ENCODE data around the gene PCNX2. TPM values are rescaled to one million over a fixed set of nuclear protein-coding genes. Genes with fewer than 3 reads are reported as not detected.

Gene PCNX2
- total RNA-seq, 4 donors from 2014 or later: 5.9 to 21.7 (median 10.3) TPM

DNA sequence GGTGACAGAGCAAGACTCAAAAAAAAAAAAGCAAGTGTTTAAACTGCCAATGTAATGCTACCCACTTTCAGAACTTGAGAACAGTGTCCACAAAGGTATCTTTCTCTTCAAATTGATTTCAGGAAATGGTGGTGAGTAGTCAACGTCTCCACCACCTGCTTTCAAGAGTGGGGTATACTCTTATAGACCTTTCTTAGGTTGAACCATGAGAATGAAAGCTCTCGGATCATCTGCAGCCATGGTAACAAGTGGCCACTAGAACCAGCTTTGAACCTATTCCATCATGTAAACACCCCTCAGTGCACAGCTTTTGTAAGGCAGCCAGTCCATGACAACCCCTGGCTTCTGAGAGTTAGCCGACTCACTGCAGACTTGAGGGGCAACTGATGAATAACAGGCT, 237.7 kb downstream of the PCNX2 start:
- 73 to 90% methylated on average over 3 of the region's 3 CpGs for WGBS, 2 donors (ENCODE audit: low coverage in 1 of 2)
- ATAC-seq: no peak
- TF ChIP-seq, protein P1, sequence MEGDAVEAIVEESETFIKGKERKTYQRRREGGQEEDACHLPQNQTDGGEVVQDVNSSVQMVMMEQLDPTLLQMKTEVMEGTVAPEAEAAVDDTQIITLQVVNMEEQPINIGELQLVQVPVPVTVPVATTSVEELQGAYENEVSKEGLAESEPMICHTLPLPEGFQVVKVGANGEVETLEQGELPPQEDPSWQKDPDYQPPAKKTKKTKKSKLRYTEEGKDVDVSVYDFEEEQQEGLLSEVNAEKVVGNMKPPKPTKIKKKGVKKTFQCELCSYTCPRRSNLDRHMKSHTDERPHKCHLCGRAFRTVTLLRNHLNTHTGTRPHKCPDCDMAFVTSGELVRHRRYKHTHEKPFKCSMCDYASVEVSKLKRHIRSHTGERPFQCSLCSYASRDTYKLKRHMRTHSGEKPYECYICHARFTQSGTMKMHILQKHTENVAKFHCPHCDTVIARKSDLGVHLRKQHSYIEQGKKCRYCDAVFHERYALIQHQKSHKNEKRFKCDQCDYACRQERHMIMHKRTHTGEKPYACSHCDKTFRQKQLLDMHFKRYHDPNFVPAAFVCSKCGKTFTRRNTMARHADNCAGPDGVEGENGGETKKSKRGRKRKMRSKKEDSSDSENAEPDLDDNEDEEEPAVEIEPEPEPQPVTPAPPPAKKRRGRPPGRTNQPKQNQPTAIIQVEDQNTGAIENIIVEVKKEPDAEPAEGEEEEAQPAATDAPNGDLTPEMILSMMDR (IDR thresholded peaks at IDR 0.05): no peak
- no peak for TF ChIP-seq POLR2AphosphoS5 (IDR thresholded peaks at IDR 0.05)
- TF ChIP-seq EP300 (IDR thresholded peaks at IDR 0.05): no peak
- no peak for TF ChIP-seq POLR2A (IDR thresholded peaks at IDR 0.05)

DNA sequence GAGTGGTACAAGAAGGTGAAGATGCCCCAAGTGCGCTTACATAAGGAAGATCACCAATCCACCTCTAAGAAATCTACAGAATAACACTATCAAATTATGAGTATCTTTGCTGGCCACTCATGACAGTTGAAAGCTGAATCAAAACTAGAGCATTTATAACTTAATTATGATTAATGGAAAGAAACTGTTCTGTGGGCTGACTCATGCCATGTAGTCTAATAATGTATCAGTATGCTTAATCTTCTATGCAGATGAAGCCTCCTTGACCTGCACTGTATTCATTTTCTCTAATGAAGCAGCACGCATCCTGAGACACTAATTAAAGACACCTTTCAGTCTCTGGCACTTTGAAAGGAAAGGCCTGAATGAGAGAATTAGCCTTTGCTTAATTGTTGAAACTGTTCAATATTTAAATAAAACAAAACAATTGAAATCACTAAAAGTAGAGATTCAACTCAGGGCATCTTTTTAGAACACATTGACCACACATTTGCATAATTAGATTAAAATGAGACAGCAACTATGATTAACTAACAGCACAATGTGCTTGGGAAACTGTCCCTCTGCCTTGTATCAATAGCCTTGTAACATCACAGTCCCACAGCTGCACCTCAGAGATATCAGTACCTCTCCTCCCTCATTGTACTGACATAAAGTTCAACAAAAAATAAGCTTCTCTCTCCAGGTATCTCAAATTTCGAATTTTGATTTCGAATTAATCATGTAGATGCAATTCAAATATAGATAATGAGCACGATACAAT, 239.5 kb downstream of the PCNX2 start:
- H3K27me3 ChIP-seq: no peaks in the 10 kb centered on the region
- H3K27ac ChIP-seq: no peak overlapping the region
- H3K9me3 ChIP-seq: no peaks in the 10 kb centered on the region
- 90 to 96% methylated on average over 5 of the region's 5 CpGs for WGBS, 2 donors (ENCODE audit: low coverage in 1 of 2)
- H3K4me1 ChIP-seq: no peaks in the 10 kb centered on the region
- no peak for TF ChIP-seq POLR2A (IDR thresholded peaks at IDR 0.05)
- TF ChIP-seq EP300 (IDR thresholded peaks at IDR 0.05): no peak
- no peak for TF ChIP-seq POLR2AphosphoS5 (IDR thresholded peaks at IDR 0.05)
- TF ChIP-seq, protein P1 (IDR thresholded peaks at IDR 0.05): no peak
- peaks cover 0 to 9% of the 10 kb centered on the region in 2 donors for H3K36me3 ChIP-seq
- no peak overlapping the region for H3K4me3 ChIP-seq
- no peak for ATAC-seq

More for the DNA sequence above, 237.7 kb downstream of the PCNX2 start:
- Histone ChIP-seq H3K36me3 (peaks cover 0 to 6% of the 10 kb centered on the region in 2 donors), H3K27me3 (no peaks in the 10 kb centered on the region), H3K4me1 (no peaks in the 10 kb centered on the region), H3K9me3 (no peaks in the 10 kb centered on the region), H3K4me3 (no peak overlapping the region), H3K27ac (no peak overlapping the region)

DNA sequence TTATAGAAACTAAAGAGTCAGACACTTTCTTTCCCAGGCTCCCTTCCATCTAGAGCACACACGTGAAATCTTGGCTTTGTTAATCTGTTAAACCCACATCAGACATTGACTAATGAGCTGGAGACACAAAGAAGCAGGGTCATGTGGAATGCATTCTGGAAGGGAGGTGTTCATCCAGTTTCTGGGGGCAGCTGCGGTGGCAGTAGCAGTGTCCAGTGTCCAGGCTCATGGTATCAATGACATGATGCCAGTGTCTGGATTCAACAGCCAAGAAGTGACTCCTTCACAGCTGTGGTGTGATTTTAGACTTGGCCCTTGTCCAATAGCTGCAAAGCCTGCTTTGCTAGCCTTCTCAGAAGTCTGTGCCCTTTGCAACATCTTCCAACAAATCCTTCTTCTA, 249.9 kb downstream of the PCNX2 start:
- TF ChIP-seq, protein P1 (IDR thresholded peaks at IDR 0.05): no peak
- TF ChIP-seq EP300 (IDR thresholded peaks at IDR 0.05) (no peak), POLR2AphosphoS5 (IDR thresholded peaks at IDR 0.05) (no peak), POLR2A (IDR thresholded peaks at IDR 0.05) (no peak)
- no peak overlapping the region for H3K4me3 ChIP-seq
- no peaks in the 10 kb centered on the region for H3K27me3 ChIP-seq
- H3K9me3 ChIP-seq: no peaks in the 10 kb centered on the region
- peaks cover 0 to 9% (median 0%) of the 10 kb centered on the region in 3 donors for H3K4me1 ChIP-seq
- H3K36me3 ChIP-seq: no peaks in the 10 kb centered on the region
- H3K27ac ChIP-seq: no peak overlapping the region
- WGBS, 2 donors (ENCODE audit: low coverage in 1 of 2): 20 to 27% methylated on average over 1 to 2 of the region's 2 CpGs
- ATAC-seq: no peak

DNA sequence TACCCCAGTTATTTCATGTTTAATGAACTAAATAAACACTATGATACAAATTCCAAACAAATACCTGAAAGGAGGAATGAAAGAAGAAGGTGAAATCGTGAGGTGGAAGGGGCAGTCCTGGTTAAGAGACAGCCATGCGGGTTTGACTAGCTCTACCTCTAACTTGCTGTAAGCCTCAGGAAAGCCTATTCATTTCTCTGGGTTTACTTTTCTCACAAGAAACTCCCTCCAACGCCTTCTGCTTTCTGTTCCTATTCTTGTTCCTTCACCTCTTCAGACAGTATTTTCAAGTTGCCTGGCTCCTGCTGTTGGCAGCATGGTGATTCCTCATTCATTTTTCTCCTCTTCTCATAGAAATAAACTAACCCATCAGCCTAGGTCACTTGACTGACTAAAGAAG, 252.7 kb downstream of the PCNX2 start:
- no peaks in the 10 kb centered on the region for H3K9me3 ChIP-seq
- ATAC-seq: no peak
- peaks cover 0 to 9% (median 0%) of the 10 kb centered on the region in 3 donors for H3K4me1 ChIP-seq
- no peaks in the 10 kb centered on the region for H3K27me3 ChIP-seq
- WGBS, 2 donors (ENCODE audit: low coverage in 1 of 2): 93 to 96% methylated on average over 3 of the region's 3 CpGs
- no peak overlapping the region for H3K27ac ChIP-seq
- H3K4me3 ChIP-seq: no peak overlapping the region
- TF ChIP-seq POLR2A (IDR thresholded peaks at IDR 0.05): no peak
- TF ChIP-seq EP300 (IDR thresholded peaks at IDR 0.05): no peak
- TF ChIP-seq POLR2AphosphoS5 (IDR thresholded peaks at IDR 0.05): no peak
- TF ChIP-seq, protein P1 (IDR thresholded peaks at IDR 0.05): no peak
- H3K36me3 ChIP-seq: no peaks in the 10 kb centered on the region

DNA sequence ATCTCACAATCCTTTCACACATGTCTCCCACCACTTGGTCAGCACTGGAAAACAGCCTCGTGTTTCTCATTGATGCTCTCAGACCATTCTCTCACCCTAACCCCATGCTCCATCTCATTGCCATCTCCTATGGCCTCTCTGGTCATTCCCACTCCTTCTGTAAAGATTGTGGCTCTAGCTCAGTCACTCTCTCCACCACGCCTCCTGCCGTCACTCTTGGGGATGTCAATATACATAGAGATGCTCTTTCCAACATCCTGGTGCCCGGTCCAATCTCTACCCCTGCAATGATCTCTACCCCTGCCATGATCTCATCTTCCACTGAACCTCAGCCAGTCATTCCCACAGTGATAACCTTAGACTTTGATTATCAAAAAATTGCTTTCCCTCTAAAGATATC, 255.0 kb downstream of the PCNX2 start:
- whole genome bisulfite sequencing, 2 donors (ENCODE audit: low coverage in 1 of 2): 99 to 100% methylated on average over 3 to 4 of the region's 4 CpGs
- H3K27ac ChIP-seq: no peak overlapping the region
- no peaks in the 10 kb centered on the region for H3K36me3 ChIP-seq
- ATAC-seq: no peak
- H3K27me3 ChIP-seq: no peaks in the 10 kb centered on the region
- H3K9me3 ChIP-seq: no peaks in the 10 kb centered on the region
- TF ChIP-seq EP300 (IDR thresholded peaks at IDR 0.05) (no peak), POLR2A (IDR thresholded peaks at IDR 0.05) (no peak), POLR2AphosphoS5 (IDR thresholded peaks at IDR 0.05) (no peak)
- TF ChIP-seq, protein P1 (IDR thresholded peaks at IDR 0.05): no peak
- H3K4me1 ChIP-seq: peaks cover 0 to 4% (median 0%) of the 10 kb centered on the region in 3 donors
- H3K4me3 ChIP-seq: no peak overlapping the region
